ENCODE results near the gene NGDN.
"Not testable (repeated sequence)": the region's sequence is repeated elsewhere in the genome, so short reads cannot be mapped to it uniquely, and the experiment has no call there.

Gene NGDN, protein sequence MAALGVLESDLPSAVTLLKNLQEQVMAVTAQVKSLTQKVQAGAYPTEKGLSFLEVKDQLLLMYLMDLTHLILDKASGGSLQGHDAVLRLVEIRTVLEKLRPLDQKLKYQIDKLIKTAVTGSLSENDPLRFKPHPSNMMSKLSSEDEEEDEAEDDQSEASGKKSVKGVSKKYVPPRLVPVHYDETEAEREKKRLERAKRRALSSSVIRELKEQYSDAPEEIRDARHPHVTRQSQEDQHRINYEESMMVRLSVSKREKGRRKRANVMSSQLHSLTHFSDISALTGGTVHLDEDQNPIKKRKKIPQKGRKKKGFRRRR

DNA sequence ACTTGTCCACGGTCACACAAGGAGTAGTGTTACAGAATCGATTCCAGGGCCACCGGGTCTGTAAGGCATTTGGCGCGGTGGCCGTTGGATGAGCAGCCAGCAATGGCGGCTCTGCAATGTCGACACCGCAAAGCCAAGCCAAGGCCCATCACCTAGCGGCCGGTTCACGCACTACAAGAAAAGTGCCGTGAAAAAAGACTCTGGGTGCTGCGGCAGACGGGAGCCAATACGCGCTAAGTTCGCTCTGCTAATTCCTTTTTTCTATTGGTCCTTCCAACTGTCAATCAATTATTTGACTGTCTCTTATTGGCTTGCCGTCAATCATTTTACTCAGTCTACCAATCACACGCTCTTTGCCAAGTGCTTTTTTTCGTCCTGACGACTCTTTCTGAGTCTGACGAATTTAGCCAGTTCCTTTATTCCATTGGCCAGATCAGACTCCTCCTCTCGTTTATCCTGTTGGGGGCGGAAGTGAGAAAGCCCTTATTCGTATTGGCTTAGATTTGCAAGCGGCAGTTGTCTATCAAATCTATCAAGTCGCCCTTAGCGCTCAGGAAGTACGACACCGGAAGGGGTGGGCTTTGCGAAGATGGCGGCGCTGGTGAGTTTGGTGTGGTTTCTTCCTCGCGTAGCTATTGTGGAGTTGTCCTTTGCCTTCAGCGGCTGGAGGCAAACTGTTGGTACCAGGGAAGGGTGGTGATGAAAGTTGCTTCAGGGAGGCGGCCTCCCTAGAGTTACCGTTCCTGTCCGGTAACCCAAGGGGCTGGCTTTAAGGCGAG, at the start of gene NGDN:
Gene NGDN (plus strand): TSS at position 577 of the 779 bp plus-strand sequence. CDS start 13 bp downstream, at position 590.
- TF ChIP-seq Cebpa-rat (IDR thresholded peaks at IDR 0.05), result no peak
- Histone ChIP-seq H3K27ac (peak within 1 kb of the TSS; percentile 84), H3K9me3 (no peaks in the 10 kb centered on the region)

DNA sequence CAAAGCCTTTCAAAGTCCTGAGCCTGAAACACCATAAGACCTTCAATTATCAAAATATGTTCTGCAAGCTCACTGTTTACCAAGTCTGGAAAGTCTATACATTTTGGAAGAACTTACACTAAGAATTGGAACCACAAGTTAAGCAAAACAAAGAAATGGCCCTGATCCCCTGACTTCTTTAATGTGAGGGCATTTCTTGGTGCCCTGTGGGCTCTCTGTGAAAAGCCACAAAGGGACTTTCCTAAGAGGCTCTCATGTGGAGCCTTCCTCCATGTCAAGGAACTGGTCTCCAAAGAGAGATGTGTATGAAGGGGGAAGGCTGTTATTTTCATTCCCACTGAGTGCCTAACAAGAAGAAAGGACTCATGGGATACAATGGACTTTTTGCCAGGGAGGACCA, 47.9 kb upstream of the NGDN start:
- no peak for TF ChIP-seq Cebpa-rat (IDR thresholded peaks at IDR 0.05)

More for the DNA sequence above, at the start of gene NGDN:
- Histone ChIP-seq H3K4me1 (peaks cover 12% of the 10 kb centered on the region), H4K20me1 (peaks cover 23% of the 10 kb centered on the region; the same call in 1 of the 2 replicates), H3K9ac (peak within 1 kb of the TSS; percentile 88), H3K4me2 (peak within 1 kb of the TSS; percentile 88), H3K36me3 (peaks cover 38% of the 10 kb centered on the region), H3K4me3 (peak within 1 kb of the TSS; percentile 81), H3K27me3 (no peaks in the 10 kb centered on the region)

GRCh38 chr14:23423657-23424056, 45.8 kb upstream of the NGDN start:
- Histone ChIP-seq H3K9me3 (0 out of 2 replicates have a peak, but pooled peaks cover 5% of the 10 kb centered on the region), H4K20me1 (no peaks in the 10 kb centered on the region), H3K4me3 (no peak overlapping the region), H3K27ac (no peak overlapping the region), H3K9ac (no peak overlapping the region), H3K4me1 (no peaks in the 10 kb centered on the region; the same call in 1 of the 2 replicates), H3K27me3 (no peaks in the 10 kb centered on the region), H3K36me3 (no peaks in the 10 kb centered on the region), H3K4me2 (no peak overlapping the region)
- no peak for TF ChIP-seq Cebpa-rat (IDR thresholded peaks at IDR 0.05)

More for the DNA sequence above, 47.9 kb upstream of the NGDN start:
- Histone ChIP-seq H3K27me3 (no peaks in the 10 kb centered on the region), H3K9me3 (no peaks in the 10 kb centered on the region), H4K20me1 (no peaks in the 10 kb centered on the region), H3K36me3 (no peaks in the 10 kb centered on the region), H3K4me3 (no peak overlapping the region), H3K4me1 (no peaks in the 10 kb centered on the region; the same call in 1 of the 2 replicates), H3K27ac (no peak overlapping the region), H3K9ac (no peak overlapping the region), H3K4me2 (no peak overlapping the region)

- no peak overlapping the region for H3K9ac ChIP-seq
- H3K36me3 ChIP-seq, result no peaks in the 10 kb centered on the region
- H3K4me3 ChIP-seq, result no peak overlapping the region
- TF ChIP-seq Cebpa-rat (IDR thresholded peaks at IDR 0.05), result no peak
- no peaks in the 10 kb centered on the region; the same call in 1 of the 2 replicates for H3K4me1 ChIP-seq
- 0 out of 2 replicates have a peak, but pooled peaks cover 5% of the 10 kb centered on the region for H3K9me3 ChIP-seq
- no peak overlapping the region for H3K4me2 ChIP-seq
- H3K27ac ChIP-seq, result no peak overlapping the region
- no peaks in the 10 kb centered on the region for H3K27me3 ChIP-seq
- H4K20me1 ChIP-seq, result no peaks in the 10 kb centered on the region
Measured at GRCh38 chr14:23425169-23425568, 44.3 kb upstream of the NGDN start.

DNA sequence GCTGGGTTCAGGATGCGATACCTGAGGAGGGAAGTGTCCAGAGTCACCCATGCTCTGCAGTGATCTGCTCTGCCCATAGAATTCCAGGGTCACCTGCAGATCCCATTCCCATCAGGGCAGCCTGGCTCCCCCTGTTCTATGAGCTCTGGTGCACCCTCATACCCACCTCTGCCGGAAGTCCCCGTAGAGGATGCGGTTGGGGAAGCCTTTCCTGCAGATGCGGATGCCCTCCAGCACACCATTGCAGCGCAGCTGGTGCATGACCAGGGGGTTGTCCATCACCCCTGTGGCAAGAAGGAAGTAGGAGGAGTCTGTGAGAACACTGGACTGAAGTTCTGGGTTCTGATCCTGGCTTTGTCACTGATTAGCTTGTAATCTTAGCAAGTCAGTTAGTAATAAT, 43.7 kb upstream of the NGDN start:
- H3K27ac ChIP-seq, H3K4me3 ChIP-seq: not testable (repeated sequence)

GRCh38 chr14:23428686-23429495, 40.6 kb upstream of the NGDN start:
- Histone ChIP-seq H3K27me3 (no peaks in the 10 kb centered on the region), H3K4me1 (no peaks in the 10 kb centered on the region)

More for the DNA sequence above, 43.7 kb upstream of the NGDN start:
- not testable (repeated sequence) for H3K36me3 ChIP-seq, H4K20me1 ChIP-seq, H3K27me3 ChIP-seq, H3K4me2 ChIP-seq, H3K4me1 ChIP-seq, H3K9ac ChIP-seq, H3K9me3 ChIP-seq

DNA sequence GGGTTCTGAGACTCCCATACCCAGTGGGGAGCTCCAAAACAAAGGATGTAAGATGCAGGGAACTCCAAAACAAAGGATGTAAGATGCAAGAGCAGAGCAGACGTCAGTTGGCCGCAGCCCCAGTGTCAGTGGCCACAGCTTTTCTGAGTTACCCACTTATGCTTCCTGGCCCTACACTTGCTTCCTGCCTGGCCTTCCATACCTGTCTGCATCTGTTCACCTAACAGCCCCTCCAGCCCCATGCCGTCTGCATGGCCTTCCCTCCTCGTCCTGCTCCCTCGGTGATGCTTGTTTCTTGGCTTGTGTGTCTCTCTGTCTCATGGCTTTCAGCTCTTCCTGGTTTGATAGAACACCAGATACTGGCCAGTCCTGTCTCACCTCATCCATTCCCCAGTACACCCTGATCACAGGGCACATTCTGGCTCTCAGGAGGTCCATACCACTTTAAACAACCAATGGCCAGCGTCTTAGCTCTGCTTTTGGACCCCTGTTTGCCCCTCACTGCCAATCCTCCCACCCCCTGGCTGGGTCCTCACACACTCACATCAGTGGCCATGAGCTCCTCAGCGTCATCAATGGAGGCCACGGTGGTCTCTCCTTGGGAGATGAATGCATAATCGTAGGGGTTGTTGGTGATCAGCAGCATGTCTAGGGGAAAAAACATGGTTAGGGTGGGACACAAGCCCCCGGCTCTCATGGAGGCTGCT, 39.3 kb upstream of the NGDN start:
- Histone ChIP-seq H3K9me3 (0 out of 2 replicates have a peak, but pooled peaks cover 5% of the 10 kb centered on the region), H3K4me2 (no peak overlapping the region), H3K4me3 (no peak overlapping the region), H3K27ac (no peak overlapping the region), H4K20me1 (no peaks in the 10 kb centered on the region), H3K27me3 (no peaks in the 10 kb centered on the region), H3K9ac (no peak overlapping the region), H3K4me1 (no peaks in the 10 kb centered on the region), H3K36me3 (no peaks in the 10 kb centered on the region)
- TF ChIP-seq Cebpa-rat (IDR thresholded peaks at IDR 0.05), result no peak

More at GRCh38 chr14:23428686-23429495, 40.6 kb upstream of the NGDN start:
- Histone ChIP-seq H3K27ac (no peak overlapping the region), H3K4me3 (no peak overlapping the region), H3K9ac (no peak overlapping the region), H3K4me2 (no peak overlapping the region), H4K20me1 (no peaks in the 10 kb centered on the region), H3K36me3 (no peaks in the 10 kb centered on the region), H3K9me3 (0 out of 2 replicates have a peak, but pooled peaks cover 5% of the 10 kb centered on the region)
- no peak for TF ChIP-seq Cebpa-rat (IDR thresholded peaks at IDR 0.05)

GRCh38 chr14:23430723-23431085, 38.8 kb upstream of the NGDN start:
- H3K27me3 ChIP-seq, result no peaks in the 10 kb centered on the region

DNA sequence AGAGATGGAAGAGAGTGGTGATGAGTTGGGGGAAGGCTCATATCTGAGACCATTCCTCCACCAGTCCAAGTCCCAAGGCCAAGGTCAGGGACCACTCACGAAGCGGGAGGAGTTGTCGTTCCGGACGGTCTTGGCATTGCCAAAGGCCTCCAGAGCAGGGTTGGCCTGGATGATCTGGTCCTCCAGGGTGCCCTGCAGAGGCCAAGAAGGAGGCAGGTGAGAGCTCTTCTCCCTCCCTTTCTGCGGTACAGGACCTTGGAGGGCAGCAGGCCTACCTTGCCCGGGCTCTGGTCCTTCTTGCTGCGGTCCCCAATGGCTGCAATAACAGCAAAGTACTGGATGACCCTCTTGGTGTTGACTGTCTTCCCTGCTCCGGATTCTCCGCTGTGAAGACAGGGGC, 38.0 kb upstream of the NGDN start:
- TF ChIP-seq Cebpa-rat (IDR thresholded peaks at IDR 0.05), result no peak
- H3K27ac ChIP-seq, result no peak overlapping the region
- no peaks in the 10 kb centered on the region for H3K4me1 ChIP-seq
- no peaks in the 10 kb centered on the region for H3K36me3 ChIP-seq
- no peak overlapping the region for H3K4me2 ChIP-seq
- no peak overlapping the region for H3K4me3 ChIP-seq
- no peaks in the 10 kb centered on the region for H4K20me1 ChIP-seq
- H3K9me3 ChIP-seq, result 0 out of 2 replicates have a peak, but pooled peaks cover 5% of the 10 kb centered on the region
- H3K27me3 ChIP-seq, result no peaks in the 10 kb centered on the region
- H3K9ac ChIP-seq, result no peak overlapping the region

More at GRCh38 chr14:23430723-23431085, 38.8 kb upstream of the NGDN start:
- no peak overlapping the region for H3K27ac ChIP-seq
- no peak overlapping the region for H3K9ac ChIP-seq
- H3K9me3 ChIP-seq, result 0 out of 2 replicates have a peak, but pooled peaks cover 5% of the 10 kb centered on the region
- no peak for TF ChIP-seq Cebpa-rat (IDR thresholded peaks at IDR 0.05)
- no peaks in the 10 kb centered on the region for H3K4me1 ChIP-seq
- no peaks in the 10 kb centered on the region for H3K36me3 ChIP-seq
- H4K20me1 ChIP-seq, result no peaks in the 10 kb centered on the region
- H3K4me3 ChIP-seq, result no peak overlapping the region
- H3K4me2 ChIP-seq, result no peak overlapping the region
